Keratinocyte (primary cell): Measurements from ENCODE around the gene PIGM. TPM values are rescaled to one million over a fixed set of nuclear protein-coding genes. Genes with fewer than 3 reads are reported as not detected.

Experiments
- DNase-seq: peaks from one replicate; pipeline ENCODE4 v3.0.0-alpha.2; 2011; ENCODE audit warnings: low read depth, missing footprints, low spot score
- FAIRE-seq: peaks from 2 replicates; lab custom pipeline; 2011; peaks lifted over from hg19 to GRCh38; lab: Jason Lieb, UNC
- H2AFZ ChIP-seq: 2 replicates; pipeline ENCODE4 v1.6.0; 2012; ENCODE audit warnings: low read length, control low read depth, inconsistent platforms; ENCODE audit not compliant: control insufficient read depth
- H3K27ac ChIP-seq: 2 replicates; pipeline ENCODE4 v1.5.1; 2011; ENCODE audit warnings: low read length; ENCODE audit not compliant: control insufficient read depth, insufficient read depth
- H3K27me3 ChIP-seq: 3 replicates; pipeline ENCODE4 v1.6.0; 2011; ENCODE audit warnings: low read length; ENCODE audit not compliant: control insufficient read depth, insufficient read depth; ENCODE audit errors: extremely low read depth
- H3K36me3 ChIP-seq, 2 experiments: 2 replicates in 1 of 2; 3 replicates in 1 of 2; pipeline ENCODE4 v1.5.1; 2011; ENCODE audit warnings: low read length in 2 of 2, mild to moderate bottlenecking in 1 of 2; ENCODE audit not compliant: control insufficient read depth in 2 of 2, insufficient read depth in 2 of 2; ENCODE audit errors: extremely low read depth in 1 of 2
- H3K4me1 ChIP-seq: 3 replicates; pipeline ENCODE4 v1.5.1; 2011; ENCODE audit warnings: low read length; ENCODE audit not compliant: control insufficient read depth, insufficient read depth; ENCODE audit errors: extremely low read depth
- H3K4me2 ChIP-seq: 3 replicates; pipeline ENCODE4 v1.6.0; 2011; ENCODE audit warnings: low read depth, low read length; ENCODE audit not compliant: control insufficient read depth, insufficient read depth; ENCODE audit errors: extremely low read depth
- H3K4me3 ChIP-seq, 3 experiments: fragments of 200-600 bp in 1 of 3; sonication (generic) in 1 of 3; 2 replicates in 2 of 3; 3 replicates in 1 of 3; pipeline ENCODE4 v1.5.1; 2011 to 2016; ENCODE audit warnings: low read length in 3 of 3, mild to moderate bottlenecking in 3 of 3, control low read depth in 2 of 3, inconsistent platforms in 1 of 3, low read depth in 1 of 3, mixed read lengths in 1 of 3, mixed run types in 1 of 3, moderate library complexity in 1 of 3; ENCODE audit not compliant: control insufficient read depth in 2 of 3, insufficient read depth in 2 of 3; ENCODE audit errors: extremely low read depth in 1 of 3
- H3K79me2 ChIP-seq: 2 replicates; pipeline ENCODE4 v1.6.0; 2012; ENCODE audit warnings: low read length; ENCODE audit not compliant: control insufficient read depth, insufficient read depth
- H3K9ac ChIP-seq: 3 replicates; pipeline ENCODE4 v1.6.0; 2011; ENCODE audit warnings: low read length; ENCODE audit not compliant: control insufficient read depth, insufficient read depth; ENCODE audit errors: extremely low read depth
- H3K9me1 ChIP-seq: 3 replicates; pipeline ENCODE4 v1.6.0; 2011; ENCODE audit warnings: low read length; ENCODE audit not compliant: control insufficient read depth, insufficient read depth; ENCODE audit errors: extremely low read depth
- H3K9me3 ChIP-seq: 2 replicates; pipeline ENCODE4 v1.5.1; 2012; ENCODE audit warnings: low read depth, low read length; ENCODE audit not compliant: control insufficient read depth
- H4K20me1 ChIP-seq: 3 replicates; pipeline ENCODE4 v1.6.0; 2011; ENCODE audit warnings: low read length; ENCODE audit not compliant: control insufficient read depth, insufficient read depth; ENCODE audit errors: extremely low read depth
- EZH2 ChIP-seq: IDR thresholded peaks from one replicate; pipeline ENCODE4 v1.6.1; 2012; ENCODE audit warnings: inconsistent platforms, mild to moderate bottlenecking, low read length, moderate library complexity
- dilution Hi-C: fragments of 300-500 bp; cut with MboI; formaldehyde crosslinking; loops from one replicate; pipeline ENCODE4 v1.7.0; 2020; ENCODE audit warnings: low sequenced_read_pairs; ENCODE audit not compliant: extremely low pct_ligation_motif_present
- polyA plus RNA-seq, 5 experiments: library from polyadenylated mRNA; depleted of rRNA in 3 of 5; stranded (reverse) in 3 of 5; stranded (forward) in 1 of 5; unstranded in 1 of 5; fragments of >200 nt; gene quantifications; 1 replicate in 1 of 5; 2 replicates in 3 of 5; 3 replicates in 1 of 5; pipeline versions ENCODE4 v1.2.1 to v1.2.3, GENCODE V29; 2011 to 2012; ENCODE audit warnings: missing spikeins in 2 of 5, low read depth in 1 of 5, low replicate concordance in 1 of 5
- TF ChIP-seq, protein P1 (sequence below), 3 experiments: IDR thresholded peaks in 1 of 3; conservative IDR thresholded peaks in 1 of 3; optimal IDR thresholded peaks in 1 of 3; 2 replicates in 2 of 3; 3 replicates in 1 of 3; pipeline versions ENCODE3 to v1.5.1; 2011; ENCODE audit warnings: low read length in 3 of 3, mild to moderate bottlenecking in 3 of 3, moderate library complexity in 2 of 3, control low read depth in 1 of 3, inconsistent platforms in 1 of 3; ENCODE audit not compliant: insufficient read depth in 2 of 3; ENCODE audit errors: extremely low read depth in 1 of 3

The PIGM gene
- polyA plus RNA-seq, 1 donor (not counting 4 experiments of a cell fraction or from before 2014, with no cell fraction given): 3.1 TPM

DNA sequence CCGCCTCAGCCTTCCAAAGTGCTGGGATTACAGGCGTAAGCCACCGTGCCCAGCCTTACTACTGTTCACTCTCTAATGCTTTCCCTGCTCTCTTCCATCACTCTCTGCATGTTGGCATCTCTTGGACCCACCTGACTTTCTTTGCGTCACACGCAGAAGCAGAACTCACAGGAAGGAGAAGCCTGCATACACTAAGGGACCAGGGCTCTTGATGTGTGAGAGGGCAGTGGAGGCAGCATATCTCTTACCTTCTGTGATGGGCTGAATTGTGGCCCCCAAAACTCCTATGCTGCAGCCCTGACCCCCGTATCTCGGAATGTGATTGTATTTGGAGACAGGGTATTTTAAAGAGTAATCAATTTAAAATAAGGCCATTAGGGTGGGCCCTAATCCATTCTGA is 51.0 kb downstream of the PIGM start:
- H3K4me1 ChIP-seq: no peaks in the 10 kb centered on the region
- H3K79me2 ChIP-seq: no peaks in the 10 kb centered on the region
- dilution Hi-C loops: no loop called here
- DNase-seq (no peak), FAIRE-seq (no peak)
- no peak overlapping the region for H3K4me2 ChIP-seq
- TF ChIP-seq, protein P1, sequence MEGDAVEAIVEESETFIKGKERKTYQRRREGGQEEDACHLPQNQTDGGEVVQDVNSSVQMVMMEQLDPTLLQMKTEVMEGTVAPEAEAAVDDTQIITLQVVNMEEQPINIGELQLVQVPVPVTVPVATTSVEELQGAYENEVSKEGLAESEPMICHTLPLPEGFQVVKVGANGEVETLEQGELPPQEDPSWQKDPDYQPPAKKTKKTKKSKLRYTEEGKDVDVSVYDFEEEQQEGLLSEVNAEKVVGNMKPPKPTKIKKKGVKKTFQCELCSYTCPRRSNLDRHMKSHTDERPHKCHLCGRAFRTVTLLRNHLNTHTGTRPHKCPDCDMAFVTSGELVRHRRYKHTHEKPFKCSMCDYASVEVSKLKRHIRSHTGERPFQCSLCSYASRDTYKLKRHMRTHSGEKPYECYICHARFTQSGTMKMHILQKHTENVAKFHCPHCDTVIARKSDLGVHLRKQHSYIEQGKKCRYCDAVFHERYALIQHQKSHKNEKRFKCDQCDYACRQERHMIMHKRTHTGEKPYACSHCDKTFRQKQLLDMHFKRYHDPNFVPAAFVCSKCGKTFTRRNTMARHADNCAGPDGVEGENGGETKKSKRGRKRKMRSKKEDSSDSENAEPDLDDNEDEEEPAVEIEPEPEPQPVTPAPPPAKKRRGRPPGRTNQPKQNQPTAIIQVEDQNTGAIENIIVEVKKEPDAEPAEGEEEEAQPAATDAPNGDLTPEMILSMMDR (optimal IDR thresholded peaks at IDR 0.05 in 1 of 3, IDR thresholded peaks at IDR 0.05 in 1 of 3, conservative IDR thresholded peaks at IDR 0.05 in 1 of 3; ENCODE audit: extremely low read depth in 1 of 3, insufficient read depth in 2 of 3, low read length in 3 of 3): no peak
- TF ChIP-seq EZH2: no peak
- no peaks in the 10 kb centered on the region for H4K20me1 ChIP-seq
- H3K4me3 ChIP-seq: no peak overlapping the region
- no peaks in the 10 kb centered on the region for H3K9me3 ChIP-seq
- no peaks in the 10 kb centered on the region for H3K27me3 ChIP-seq
- H2AFZ ChIP-seq: no peak overlapping the region
- H3K36me3 ChIP-seq: peaks cover 27 to 29% of the 10 kb centered on the region in 2 experiments
- no peak overlapping the region for H3K27ac ChIP-seq
- H3K9ac ChIP-seq: no peak overlapping the region
- H3K9me1 ChIP-seq: peaks cover 5% of the 10 kb centered on the region

DNA sequence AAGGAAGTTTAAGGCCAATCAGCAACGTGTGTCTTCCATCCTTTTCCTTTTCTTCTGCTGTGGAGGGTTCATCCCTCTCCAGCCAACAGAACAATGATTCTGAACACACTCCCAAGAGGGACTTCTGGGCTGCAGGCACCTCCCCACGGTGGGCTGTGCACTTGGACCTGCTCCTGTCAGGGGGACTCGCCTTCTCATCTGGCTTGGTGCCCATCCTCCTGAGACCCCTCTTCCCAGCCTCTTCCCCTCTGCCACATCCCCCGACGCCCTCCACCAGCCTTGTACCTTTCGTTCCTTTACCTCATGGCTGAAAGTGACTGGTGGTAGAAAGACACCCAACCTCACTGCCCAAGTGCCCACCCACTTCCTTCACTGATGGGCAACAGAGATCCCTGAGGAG is 51.7 kb downstream of the PIGM start:
- Histone ChIP-seq H3K36me3 (peaks cover 29 to 30% of the 10 kb centered on the region in 2 experiments), H3K4me2 (no peak overlapping the region), H3K9ac (no peak overlapping the region), H3K27me3 (no peaks in the 10 kb centered on the region), H3K79me2 (peaks cover 1% of the 10 kb centered on the region), H3K9me3 (no peaks in the 10 kb centered on the region), H3K4me1 (no peaks in the 10 kb centered on the region), H3K27ac (no peak overlapping the region), H3K4me3 (no peak overlapping the region), H3K9me1 (peaks cover 5% of the 10 kb centered on the region), H2AFZ (no peak overlapping the region), H4K20me1 (peaks cover 3% of the 10 kb centered on the region)
- no peak for DNase-seq
- dilution Hi-C loops: no loop called here
- no peak for TF ChIP-seq EZH2
- TF ChIP-seq, protein P1 (optimal IDR thresholded peaks at IDR 0.05 in 1 of 3, IDR thresholded peaks at IDR 0.05 in 1 of 3, conservative IDR thresholded peaks at IDR 0.05 in 1 of 3; ENCODE audit: extremely low read depth in 1 of 3, insufficient read depth in 2 of 3, low read length in 3 of 3): no peak
- no peak for FAIRE-seq
